OCI-LY3 (cell line): ENCODE results near the gene UPK3A.

Experiments used
- H2AFZ ChIP-seq: fragments of 200-600, 300-600 bp; shearing (Covaris generic); 2 replicates; pipeline ENCODE4 v1.6.0; 2014; ENCODE audit warnings: antibody characterized with exemption, low read depth, low read length
- H3K27ac ChIP-seq: fragments of 200-600, 300-600 bp; sonication (generic); 2 replicates; pipeline ENCODE4 v1.5.1; 2014; ENCODE audit warnings: mild to moderate bottlenecking, low read length, moderate library complexity, mixed read lengths
- H3K27me3 ChIP-seq: fragments of 200-600, 300-600 bp; sonication (generic); 2 replicates; pipeline ENCODE4 v1.6.1; 2014; ENCODE audit warnings: low read depth, low read length, mixed read lengths
- H3K36me3 ChIP-seq: fragments of 200-600, 300-600 bp; sonication (generic); replicated peaks from 2 replicates; pipeline ENCODE3; 2014; ENCODE audit warnings: low read depth, low read length, mixed read lengths
- H3K4me1 ChIP-seq: fragments of 300-600, 200-600 bp; sonication (generic); 2 replicates; pipeline ENCODE4 v1.6.1; 2014; ENCODE audit warnings: low read length, mixed read lengths
- H3K4me2 ChIP-seq: fragments of 200-600, 300-600 bp; sonication (generic); 2 replicates; pipeline ENCODE4 v1.6.1; 2014; ENCODE audit warnings: low read length, mixed read lengths
- H3K4me3 ChIP-seq: fragments of 300-600, 200-600 bp; sonication (generic); 2 replicates; pipeline ENCODE4 v1.5.1; 2014; ENCODE audit warnings: antibody characterized with exemption, mild to moderate bottlenecking, low read length, moderate library complexity
- H3K79me2 ChIP-seq: fragments of 300-600, 200-600 bp; shearing (Covaris generic); 2 replicates; pipeline ENCODE4 v1.6.1; 2014; ENCODE audit warnings: mild to moderate bottlenecking, low read length, mixed read lengths
- H3K9ac ChIP-seq: fragments of 300-600, 200-600 bp; shearing (Covaris generic); 2 replicates; pipeline ENCODE4 v1.6.0; 2014; ENCODE audit warnings: mild to moderate bottlenecking, low read length, moderate library complexity
- H3K9me3 ChIP-seq: fragments of 200-600, 300-600 bp; shearing (Covaris generic); 2 replicates; pipeline ENCODE4 v1.6.1; 2014; ENCODE audit warnings: low read length, mixed read lengths; ENCODE audit not compliant: insufficient read depth
- H4K20me1 ChIP-seq: fragments of 200-600, 300-600 bp; sonication (generic); 2 replicates; pipeline ENCODE4 v1.6.1; 2016; ENCODE audit warnings: low read length, mixed read lengths; ENCODE audit not compliant: insufficient read depth
- CTCF ChIP-seq: fragments of 200-600, 300-600 bp; sonication (generic); IDR thresholded peaks from 2 replicates; pipeline ENCODE4 v1.5.1; 2014; ENCODE audit warnings: antibody characterized with exemption, low read length, low read depth
- EZH2phosphoT487 ChIP-seq: fragments of 200-600 bp; shearing (Covaris generic); IDR thresholded peaks from 2 replicates; pipeline ENCODE4 v1.6.1; 2018; ENCODE audit warnings: antibody characterized with exemption, mixed run types, low read depth

UPK3A gene

GRCh38 chr22:45312856-45313255 is 28.1 kb downstream of the UPK3A start:
- peaks cover 24% of the 10 kb centered on the region for H4K20me1 ChIP-seq
- peaks cover 24% of the 10 kb centered on the region for H3K36me3 ChIP-seq
- H3K9me3 ChIP-seq, result no peaks in the 10 kb centered on the region
- no peak overlapping the region for H3K4me2 ChIP-seq
- no peak overlapping the region for H2AFZ ChIP-seq
- H3K27ac ChIP-seq, result no peak overlapping the region
- no peak overlapping the region for H3K9ac ChIP-seq
- H3K4me1 ChIP-seq, result peaks cover 69% of the 10 kb centered on the region
- H3K27me3 ChIP-seq, result no peaks in the 10 kb centered on the region
- TF ChIP-seq EZH2phosphoT487, result no peak
- peaks cover 79% of the 10 kb centered on the region for H3K79me2 ChIP-seq
- no peak overlapping the region for H3K4me3 ChIP-seq

GRCh38 chr22:45314054-45314721 is 29.4 kb downstream of the UPK3A start:
- no peak for TF ChIP-seq CTCF
- no peak for TF ChIP-seq EZH2phosphoT487
- H3K9ac ChIP-seq, result peak overlapping the region; percentile 49
- peaks cover 92% of the 10 kb centered on the region for H3K79me2 ChIP-seq
- H3K4me1 ChIP-seq, result peaks cover 73% of the 10 kb centered on the region
- H3K27ac ChIP-seq, result peak overlapping the region; percentile 70
- H3K27me3 ChIP-seq, result no peaks in the 10 kb centered on the region
- peaks cover 24% of the 10 kb centered on the region for H3K36me3 ChIP-seq
- peak overlapping the region; percentile 59 for H3K4me3 ChIP-seq
- H2AFZ ChIP-seq, result no peak overlapping the region
- H3K9me3 ChIP-seq, result no peaks in the 10 kb centered on the region
- H4K20me1 ChIP-seq, result peaks cover 29% of the 10 kb centered on the region
- H3K4me2 ChIP-seq, result peak overlapping the region; percentile 83

GRCh38 chr22:45314786-45315185 is 30.0 kb downstream of the UPK3A start:
- Histone ChIP-seq H4K20me1 (peaks cover 29% of the 10 kb centered on the region), H3K9ac (peak overlapping the region; percentile 49), H3K79me2 (peaks cover 98% of the 10 kb centered on the region), H3K27ac (peak overlapping the region; percentile 70), H3K4me3 (peak overlapping the region; percentile 59), H2AFZ (no peak overlapping the region), H3K4me2 (peak overlapping the region; percentile 83), H3K4me1 (peaks cover 78% of the 10 kb centered on the region), H3K27me3 (no peaks in the 10 kb centered on the region), H3K9me3 (no peaks in the 10 kb centered on the region), H3K36me3 (peaks cover 24% of the 10 kb centered on the region)
- no peak for TF ChIP-seq CTCF
- TF ChIP-seq EZH2phosphoT487, result no peak

GRCh38 chr22:45316796-45317526 is 32.2 kb downstream of the UPK3A start:
- H3K9me3 ChIP-seq, result no peaks in the 10 kb centered on the region
- peaks cover 98% of the 10 kb centered on the region for H3K79me2 ChIP-seq
- no peak overlapping the region for H2AFZ ChIP-seq
- peaks cover 31% of the 10 kb centered on the region for H3K36me3 ChIP-seq
- peaks cover 80% of the 10 kb centered on the region for H3K4me1 ChIP-seq
- H3K9ac ChIP-seq, result no peak overlapping the region
- H3K4me3 ChIP-seq, result no peak overlapping the region
- H3K4me2 ChIP-seq, result no peak overlapping the region
- TF ChIP-seq CTCF (no peak), EZH2phosphoT487 (no peak)
- peaks cover 27% of the 10 kb centered on the region for H4K20me1 ChIP-seq
- no peaks in the 10 kb centered on the region for H3K27me3 ChIP-seq
- H3K27ac ChIP-seq, result no peak overlapping the region; the same call in 1 of the 2 replicates
